ENCODE measurements around the gene CCR6. TPM values are rescaled to one million over a fixed set of nuclear protein-coding genes. Genes with fewer than 3 reads are reported as not detected.
"Not testable (repeated sequence)": the region's sequence is repeated elsewhere in the genome, so short reads cannot be mapped to it uniquely, and the experiment has no call there.

CCR6 gene
- total and polyA plus RNA-seq, 4 donors: 0.16 to 0.39 (median 0.32) TPM

DNA sequence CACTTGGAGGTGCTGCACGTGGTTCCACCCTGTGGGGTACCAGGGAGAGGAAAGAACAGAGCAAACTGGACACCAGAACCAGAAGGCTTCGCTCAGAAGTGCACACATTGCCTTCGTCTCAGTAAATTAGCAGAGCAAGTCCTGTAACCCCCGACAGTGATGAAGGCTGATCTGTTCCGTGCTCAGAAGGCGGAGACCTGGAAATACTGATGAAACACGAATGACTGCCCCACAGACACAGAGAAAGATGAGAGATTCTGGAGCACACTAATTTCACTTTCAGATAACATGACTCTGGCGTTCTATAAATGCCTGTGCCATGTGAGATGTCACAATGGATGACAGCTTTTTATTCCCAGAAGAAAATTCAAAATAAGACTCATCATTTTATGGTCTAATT lies 44.2 kb upstream of the CCR6 start:
- no peak overlapping the region for H3K9ac ChIP-seq (ENCODE audit: insufficient read depth in 1 of 2, low read length in 2 of 2)
- WGBS, 2 donors: 86 to 94% methylated on average over 8 of the region's 8 CpGs
- H3K9me3 ChIP-seq (ENCODE audit: control insufficient read depth in 4 of 4, insufficient read depth in 3 of 4, low read length in 3 of 4): peaks cover 0 to 2% (median 0%) of the 10 kb centered on the region in 4 donors
- TF ChIP-seq, protein P1, sequence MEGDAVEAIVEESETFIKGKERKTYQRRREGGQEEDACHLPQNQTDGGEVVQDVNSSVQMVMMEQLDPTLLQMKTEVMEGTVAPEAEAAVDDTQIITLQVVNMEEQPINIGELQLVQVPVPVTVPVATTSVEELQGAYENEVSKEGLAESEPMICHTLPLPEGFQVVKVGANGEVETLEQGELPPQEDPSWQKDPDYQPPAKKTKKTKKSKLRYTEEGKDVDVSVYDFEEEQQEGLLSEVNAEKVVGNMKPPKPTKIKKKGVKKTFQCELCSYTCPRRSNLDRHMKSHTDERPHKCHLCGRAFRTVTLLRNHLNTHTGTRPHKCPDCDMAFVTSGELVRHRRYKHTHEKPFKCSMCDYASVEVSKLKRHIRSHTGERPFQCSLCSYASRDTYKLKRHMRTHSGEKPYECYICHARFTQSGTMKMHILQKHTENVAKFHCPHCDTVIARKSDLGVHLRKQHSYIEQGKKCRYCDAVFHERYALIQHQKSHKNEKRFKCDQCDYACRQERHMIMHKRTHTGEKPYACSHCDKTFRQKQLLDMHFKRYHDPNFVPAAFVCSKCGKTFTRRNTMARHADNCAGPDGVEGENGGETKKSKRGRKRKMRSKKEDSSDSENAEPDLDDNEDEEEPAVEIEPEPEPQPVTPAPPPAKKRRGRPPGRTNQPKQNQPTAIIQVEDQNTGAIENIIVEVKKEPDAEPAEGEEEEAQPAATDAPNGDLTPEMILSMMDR (IDR thresholded peaks at IDR 0.05; ENCODE audit: control extremely low read depth, extremely low read depth): no peak
- ATAC-seq (ENCODE audit: insufficient read depth, low FRiP score) (no peak), DNase-seq (no peak)
- H3K36me3 ChIP-seq (ENCODE audit: control insufficient read depth in 4 of 4, insufficient read depth in 4 of 4, low read length in 4 of 4): no peaks in the 10 kb centered on the region
- H3K27me3 ChIP-seq (ENCODE audit: control insufficient read depth in 3 of 3, insufficient read depth in 3 of 3, low read length in 2 of 3): no peaks in the 10 kb centered on the region
- no peak overlapping the region for H3K4me3 ChIP-seq
- no peaks in the 10 kb centered on the region for H3K4me1 ChIP-seq (ENCODE audit: control insufficient read depth in 5 of 5, insufficient read depth in 5 of 5, low read length in 5 of 5)
- H3K27ac ChIP-seq (ENCODE audit: low read depth in 1 of 2, low read length in 1 of 2): no peak overlapping the region

GRCh38 chr6:167079853-167080297 lies 43.0 kb upstream of the CCR6 start:
- Histone ChIP-seq H3K9me3 (ENCODE audit: control insufficient read depth in 4 of 4, insufficient read depth in 3 of 4, low read length in 3 of 4) (peaks cover 0 to 2% (median 0%) of the 10 kb centered on the region in 4 donors), H3K27ac (ENCODE audit: low read depth in 1 of 2, low read length in 1 of 2) (no peak overlapping the region), H3K9ac (ENCODE audit: insufficient read depth in 1 of 2, low read length in 2 of 2) (no peak overlapping the region), H3K36me3 (ENCODE audit: control insufficient read depth in 4 of 4, insufficient read depth in 4 of 4, low read length in 4 of 4) (no peaks in the 10 kb centered on the region), H3K27me3 (ENCODE audit: control insufficient read depth in 3 of 3, insufficient read depth in 3 of 3, low read length in 2 of 3) (no peaks in the 10 kb centered on the region), H3K4me1 (ENCODE audit: control insufficient read depth in 5 of 5, insufficient read depth in 5 of 5, low read length in 5 of 5) (no peaks in the 10 kb centered on the region), H3K4me3 (no peak overlapping the region)
- WGBS, 2 donors: 76 to 83% methylated on average over 11 of the region's 11 CpGs
- no peak for ATAC-seq (ENCODE audit: insufficient read depth, low FRiP score)
- TF ChIP-seq, protein P1 (IDR thresholded peaks at IDR 0.05; ENCODE audit: control extremely low read depth, extremely low read depth): no peak
- no peak for DNase-seq

DNA sequence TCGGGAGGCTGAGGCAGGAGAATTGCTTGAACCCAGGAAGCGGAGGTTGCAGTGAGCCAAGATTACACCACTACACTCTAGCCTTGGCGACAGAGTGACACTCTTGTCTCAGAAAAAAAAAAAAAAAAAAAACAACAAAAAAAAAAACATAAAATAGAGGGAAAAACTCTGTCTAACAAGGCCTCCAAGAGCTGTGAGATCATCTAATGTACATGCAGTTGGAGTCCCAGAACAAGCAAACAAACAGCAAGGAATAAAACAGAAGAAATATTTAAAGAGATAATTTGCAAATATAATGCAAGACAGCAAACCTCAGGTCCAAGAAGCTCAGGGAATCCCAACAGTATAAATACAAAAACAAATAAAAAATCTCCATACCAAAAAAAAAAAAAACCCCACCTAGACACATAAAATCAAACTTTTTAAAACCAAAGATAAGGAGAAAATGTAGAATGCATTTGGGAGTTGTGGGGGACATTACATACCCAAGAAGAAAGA lies 35.0 kb upstream of the CCR6 start:
- Histone ChIP-seq H3K27ac (ENCODE audit: low read depth in 1 of 2, low read length in 1 of 2) (no peak overlapping the region), H3K9ac (ENCODE audit: insufficient read depth in 1 of 2, low read length in 2 of 2) (no peak overlapping the region), H3K27me3 (ENCODE audit: control insufficient read depth in 3 of 3, insufficient read depth in 3 of 3, low read length in 2 of 3) (no peaks in the 10 kb centered on the region), H3K36me3 (ENCODE audit: control insufficient read depth in 4 of 4, insufficient read depth in 4 of 4, low read length in 4 of 4) (no peaks in the 10 kb centered on the region), H3K9me3 (ENCODE audit: control insufficient read depth in 4 of 4, insufficient read depth in 3 of 4, low read length in 3 of 4) (peaks cover 0 to 5% (median 0%) of the 10 kb centered on the region in 4 donors), H3K4me1 (ENCODE audit: control insufficient read depth in 5 of 5, insufficient read depth in 5 of 5, low read length in 5 of 5) (no peaks in the 10 kb centered on the region), H3K4me3 (no peak overlapping the region)
- TF ChIP-seq, protein P1 (IDR thresholded peaks at IDR 0.05; ENCODE audit: control extremely low read depth, extremely low read depth): no peak
- DNase-seq (no peak), ATAC-seq (ENCODE audit: insufficient read depth, low FRiP score) (no peak)
- WGBS, 2 donors: 91 to 92% methylated on average over 3 of the region's 3 CpGs

- not testable (repeated sequence) for DNase-seq; H3K27me3 ChIP-seq (ENCODE audit: control insufficient read depth in 3 of 3, insufficient read depth in 3 of 3, low read length in 2 of 3); H3K36me3 ChIP-seq (ENCODE audit: control insufficient read depth in 4 of 4, insufficient read depth in 4 of 4, low read length in 4 of 4); H3K4me3 ChIP-seq; H3K4me1 ChIP-seq (ENCODE audit: control insufficient read depth in 5 of 5, insufficient read depth in 5 of 5, low read length in 5 of 5); H3K27ac ChIP-seq (ENCODE audit: low read depth in 1 of 2, low read length in 1 of 2); H3K9me3 ChIP-seq (ENCODE audit: control insufficient read depth in 4 of 4, insufficient read depth in 3 of 4, low read length in 3 of 4); ATAC-seq (ENCODE audit: insufficient read depth, low FRiP score); H3K9ac ChIP-seq (ENCODE audit: insufficient read depth in 1 of 2, low read length in 2 of 2)
Observed at GRCh38 chr6:167088741-167089140, 34.2 kb upstream of the CCR6 start.

Data from lung (tissue), 12 donors.